GM23338 (cell line): ENCODE data around the gene TRPV5. TPM values are rescaled to one million over a fixed set of nuclear protein-coding genes. Genes with fewer than 3 reads are reported as not detected.

ENCODE experiments used
- CREB1 ChIP-seq: fragments of 250-450 bp; sonication (Bioruptor Pico); IDR thresholded peaks from 2 replicates; pipeline ENCODE4 v1.5.0; 2020; ENCODE audit warnings: low read depth, mild to moderate bottlenecking, moderate library complexity
- REST ChIP-seq: IDR thresholded peaks from one replicate; pipeline ENCODE4 v1.6.1; 2018; ENCODE audit warnings: antibody characterized with exemption; ENCODE audit not compliant: unreplicated experiment
- STAT1 ChIP-seq: IDR thresholded peaks from one replicate; pipeline ENCODE4 v1.6.1; 2016; ENCODE audit warnings: antibody characterized with exemption; ENCODE audit not compliant: unreplicated experiment
- ZNF114 ChIP-seq: fragments of 250-450 bp; sonication (Bioruptor Pico); IDR thresholded peaks from 2 replicates; pipeline ENCODE4 v1.5.0; 2020; ENCODE audit warnings: mild to moderate bottlenecking, moderate library complexity
- polyA plus RNA-seq: library from polyadenylated mRNA; unstranded; fragments of >200 nt; fragmentation: Nextera tagmentation; extraction: Ambion mirVana; gene quantifications from 2 replicates; pipeline ENCODE4 v1.2.1, GENCODE V29; 2016
- total RNA-seq: library from RNA; depleted of rRNA; stranded (reverse); fragments of >200 nt; shearing (Covaris generic); gene quantifications from 2 replicates; pipeline ENCODE4 v1.2.3, GENCODE V29; 2014
- TF ChIP-seq, protein P1 (sequence below): fragments of 250-450 bp; sonication (Bioruptor Pico); IDR thresholded peaks from 2 replicates; pipeline ENCODE4 v1.5.0; 2020; ENCODE audit warnings: mild to moderate bottlenecking, moderate library complexity
- TF ChIP-seq, protein P2 (sequence below): IDR thresholded peaks from 2 replicates; pipeline ENCODE4 v1.6.1; 2016; ENCODE audit warnings: antibody characterized with exemption
- TF ChIP-seq, protein P3 (sequence below), 2 experiments: fragments of 200-600 bp in 1 of 2; sonication (generic) in 1 of 2; conservative IDR thresholded peaks; 2 replicates each; pipeline versions ENCODE4 v1.5.1 to v1.6.1; 2016 to 2017; ENCODE audit warnings: antibody characterized with exemption in 2 of 2, low read depth in 2 of 2, mild to moderate bottlenecking in 2 of 2, moderate library complexity in 1 of 2

The TRPV5 gene
- total and polyA plus RNA-seq, 2 experiments from 2014 or later: not detected

DNA sequence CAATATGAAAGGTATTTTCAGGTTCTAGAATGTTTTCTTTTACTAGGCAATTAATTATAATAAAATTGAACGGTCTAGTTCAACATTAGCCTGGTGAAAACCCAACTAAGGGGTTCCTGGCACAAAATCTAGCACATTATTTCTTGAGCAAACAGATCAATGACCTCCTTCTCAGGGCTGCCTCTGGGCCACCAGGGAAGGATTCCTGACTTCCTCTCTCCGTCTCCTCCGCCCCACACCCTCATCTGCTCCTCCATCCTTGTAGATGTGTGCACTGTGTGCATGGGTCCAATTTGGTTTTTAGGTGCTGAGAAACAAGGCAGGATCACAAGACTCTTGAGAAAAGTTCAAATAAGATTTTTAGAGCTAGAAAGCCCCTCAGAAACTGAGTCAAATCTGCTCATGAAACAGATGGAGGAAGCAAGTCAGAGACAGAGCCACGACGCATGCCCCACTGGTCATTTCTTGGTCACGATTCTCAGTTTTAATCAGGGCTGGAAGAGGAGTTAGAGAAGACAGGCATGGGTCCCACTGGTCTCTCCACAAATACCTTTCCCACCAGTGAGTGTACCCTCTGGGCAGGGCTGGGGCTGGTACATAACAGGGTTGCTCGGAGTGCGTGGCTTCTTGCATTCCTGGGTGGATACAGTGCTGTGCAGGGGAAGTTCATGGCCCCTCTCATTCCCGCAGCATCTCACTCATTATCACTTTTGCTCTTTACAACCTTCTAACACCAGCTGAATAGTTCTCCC, 51.8 kb downstream of the TRPV5 start (continued):
- TF ChIP-seq, protein P1, sequence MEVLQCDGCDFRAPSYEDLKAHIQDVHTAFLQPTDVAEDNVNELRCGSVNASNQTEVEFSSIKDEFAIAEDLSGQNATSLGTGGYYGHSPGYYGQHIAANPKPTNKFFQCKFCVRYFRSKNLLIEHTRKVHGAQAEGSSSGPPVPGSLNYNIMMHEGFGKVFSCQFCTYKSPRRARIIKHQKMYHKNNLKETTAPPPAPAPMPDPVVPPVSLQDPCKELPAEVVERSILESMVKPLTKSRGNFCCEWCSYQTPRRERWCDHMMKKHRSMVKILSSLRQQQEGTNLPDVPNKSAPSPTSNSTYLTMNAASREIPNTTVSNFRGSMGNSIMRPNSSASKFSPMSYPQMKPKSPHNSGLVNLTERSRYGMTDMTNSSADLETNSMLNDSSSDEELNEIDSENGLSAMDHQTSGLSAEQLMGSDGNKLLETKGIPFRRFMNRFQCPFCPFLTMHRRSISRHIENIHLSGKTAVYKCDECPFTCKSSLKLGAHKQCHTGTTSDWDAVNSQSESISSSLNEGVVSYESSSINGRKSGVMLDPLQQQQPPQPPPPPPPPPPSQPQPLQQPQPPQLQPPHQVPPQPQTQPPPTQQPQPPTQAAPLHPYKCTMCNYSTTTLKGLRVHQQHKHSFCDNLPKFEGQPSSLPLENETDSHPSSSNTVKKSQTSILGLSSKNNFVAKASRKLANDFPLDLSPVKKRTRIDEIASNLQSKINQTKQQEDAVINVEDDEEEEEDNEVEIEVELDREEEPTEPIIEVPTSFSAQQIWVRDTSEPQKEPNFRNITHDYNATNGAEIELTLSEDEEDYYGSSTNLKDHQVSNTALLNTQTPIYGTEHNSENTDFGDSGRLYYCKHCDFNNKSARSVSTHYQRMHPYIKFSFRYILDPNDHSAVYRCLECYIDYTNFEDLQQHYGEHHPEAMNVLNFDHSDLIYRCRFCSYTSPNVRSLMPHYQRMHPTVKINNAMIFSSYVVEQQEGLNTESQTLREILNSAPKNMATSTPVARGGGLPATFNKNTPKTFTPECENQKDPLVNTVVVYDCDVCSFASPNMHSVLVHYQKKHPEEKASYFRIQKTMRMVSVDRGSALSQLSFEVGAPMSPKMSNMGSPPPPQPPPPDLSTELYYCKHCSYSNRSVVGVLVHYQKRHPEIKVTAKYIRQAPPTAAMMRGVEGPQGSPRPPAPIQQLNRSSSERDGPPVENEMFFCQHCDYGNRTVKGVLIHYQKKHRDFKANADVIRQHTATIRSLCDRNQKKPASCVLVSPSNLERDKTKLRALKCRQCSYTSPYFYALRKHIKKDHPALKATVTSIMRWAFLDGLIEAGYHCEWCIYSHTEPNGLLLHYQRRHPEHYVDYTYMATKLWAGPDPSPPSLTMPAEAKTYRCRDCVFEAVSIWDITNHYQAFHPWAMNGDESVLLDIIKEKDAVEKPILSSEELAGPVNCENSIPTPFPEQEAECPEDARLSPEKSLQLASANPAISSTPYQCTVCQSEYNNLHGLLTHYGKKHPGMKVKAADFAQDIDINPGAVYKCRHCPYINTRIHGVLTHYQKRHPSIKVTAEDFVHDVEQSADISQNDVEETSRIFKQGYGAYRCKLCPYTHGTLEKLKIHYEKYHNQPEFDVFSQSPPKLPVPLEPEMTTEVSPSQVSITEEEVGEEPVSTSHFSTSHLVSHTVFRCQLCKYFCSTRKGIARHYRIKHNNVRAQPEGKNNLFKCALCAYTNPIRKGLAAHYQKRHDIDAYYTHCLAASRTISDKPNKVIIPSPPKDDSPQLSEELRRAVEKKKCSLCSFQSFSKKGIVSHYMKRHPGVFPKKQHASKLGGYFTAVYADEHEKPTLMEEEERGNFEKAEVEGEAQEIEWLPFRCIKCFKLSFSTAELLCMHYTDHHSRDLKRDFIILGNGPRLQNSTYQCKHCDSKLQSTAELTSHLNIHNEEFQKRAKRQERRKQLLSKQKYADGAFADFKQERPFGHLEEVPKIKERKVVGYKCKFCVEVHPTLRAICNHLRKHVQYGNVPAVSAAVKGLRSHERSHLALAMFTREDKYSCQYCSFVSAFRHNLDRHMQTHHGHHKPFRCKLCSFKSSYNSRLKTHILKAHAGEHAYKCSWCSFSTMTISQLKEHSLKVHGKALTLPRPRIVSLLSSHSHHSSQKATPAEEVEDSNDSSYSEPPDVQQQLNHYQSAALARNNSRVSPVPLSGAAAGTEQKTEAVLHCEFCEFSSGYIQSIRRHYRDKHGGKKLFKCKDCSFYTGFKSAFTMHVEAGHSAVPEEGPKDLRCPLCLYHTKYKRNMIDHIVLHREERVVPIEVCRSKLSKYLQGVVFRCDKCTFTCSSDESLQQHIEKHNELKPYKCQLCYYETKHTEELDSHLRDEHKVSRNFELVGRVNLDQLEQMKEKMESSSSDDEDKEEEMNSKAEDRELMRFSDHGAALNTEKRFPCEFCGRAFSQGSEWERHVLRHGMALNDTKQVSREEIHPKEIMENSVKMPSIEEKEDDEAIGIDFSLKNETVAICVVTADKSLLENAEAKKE (CRISPR knock-in tag): no peak
- TF ChIP-seq, protein P2, sequence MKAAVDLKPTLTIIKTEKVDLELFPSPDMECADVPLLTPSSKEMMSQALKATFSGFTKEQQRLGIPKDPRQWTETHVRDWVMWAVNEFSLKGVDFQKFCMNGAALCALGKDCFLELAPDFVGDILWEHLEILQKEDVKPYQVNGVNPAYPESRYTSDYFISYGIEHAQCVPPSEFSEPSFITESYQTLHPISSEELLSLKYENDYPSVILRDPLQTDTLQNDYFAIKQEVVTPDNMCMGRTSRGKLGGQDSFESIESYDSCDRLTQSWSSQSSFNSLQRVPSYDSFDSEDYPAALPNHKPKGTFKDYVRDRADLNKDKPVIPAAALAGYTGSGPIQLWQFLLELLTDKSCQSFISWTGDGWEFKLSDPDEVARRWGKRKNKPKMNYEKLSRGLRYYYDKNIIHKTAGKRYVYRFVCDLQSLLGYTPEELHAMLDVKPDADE: no peak
- TF ChIP-seq REST (no peak), CREB1 (CRISPR knock-in tag) (no peak), STAT1 (no peak), ZNF114 (no peak)
- TF ChIP-seq, protein P3, sequence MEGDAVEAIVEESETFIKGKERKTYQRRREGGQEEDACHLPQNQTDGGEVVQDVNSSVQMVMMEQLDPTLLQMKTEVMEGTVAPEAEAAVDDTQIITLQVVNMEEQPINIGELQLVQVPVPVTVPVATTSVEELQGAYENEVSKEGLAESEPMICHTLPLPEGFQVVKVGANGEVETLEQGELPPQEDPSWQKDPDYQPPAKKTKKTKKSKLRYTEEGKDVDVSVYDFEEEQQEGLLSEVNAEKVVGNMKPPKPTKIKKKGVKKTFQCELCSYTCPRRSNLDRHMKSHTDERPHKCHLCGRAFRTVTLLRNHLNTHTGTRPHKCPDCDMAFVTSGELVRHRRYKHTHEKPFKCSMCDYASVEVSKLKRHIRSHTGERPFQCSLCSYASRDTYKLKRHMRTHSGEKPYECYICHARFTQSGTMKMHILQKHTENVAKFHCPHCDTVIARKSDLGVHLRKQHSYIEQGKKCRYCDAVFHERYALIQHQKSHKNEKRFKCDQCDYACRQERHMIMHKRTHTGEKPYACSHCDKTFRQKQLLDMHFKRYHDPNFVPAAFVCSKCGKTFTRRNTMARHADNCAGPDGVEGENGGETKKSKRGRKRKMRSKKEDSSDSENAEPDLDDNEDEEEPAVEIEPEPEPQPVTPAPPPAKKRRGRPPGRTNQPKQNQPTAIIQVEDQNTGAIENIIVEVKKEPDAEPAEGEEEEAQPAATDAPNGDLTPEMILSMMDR (conservative IDR thresholded peaks at IDR 0.05; ENCODE audit: low read depth in 2 of 2): no peak
